Sigmoid colon (tissue), 7 donors: ENCODE data around the gene SRP54. TPM values are rescaled to one million over a fixed set of nuclear protein-coding genes. Genes with fewer than 3 reads are reported as not detected.

Experiments used
- DNase-seq: peaks from one replicate; pipeline ENCODE4 v3.0.0-alpha.2; 2019
- H3K27ac ChIP-seq, 4 donors: fragments of 200-600 bp; sonication (generic); one replicate each; pipeline ENCODE4 v1.5.1; 2016 to 2019; ENCODE audit warnings: mild to moderate bottlenecking in 1 of 4
- H3K27me3 ChIP-seq, 3 donors: fragments of 200-600 bp; sonication (generic); one replicate each; pipeline ENCODE4 v1.5.1; 2019; ENCODE audit warnings: mild to moderate bottlenecking in 1 of 3
- H3K36me3 ChIP-seq, 4 donors: fragments of 200-600 bp; sonication (generic); one replicate each; pipeline ENCODE4 v1.5.1; 2016 to 2019
- H3K4me1 ChIP-seq, 4 donors: fragments of 200-600 bp; sonication (generic); one replicate each; pipeline ENCODE4 v1.5.1; 2017 to 2019
- H3K4me3 ChIP-seq, 4 donors: fragments of 200-600 bp; sonication (generic); one replicate each; pipeline ENCODE4 v1.5.1; 2017 to 2019; ENCODE audit warnings: mild to moderate bottlenecking in 2 of 4, moderate library complexity in 1 of 4
- H3K9me3 ChIP-seq, 4 donors: fragments of 200-600 bp in 3 of 4; sonication (generic) in 3 of 4; one replicate each; pipeline versions ENCODE4 v1.5.1 to v1.6.1; 2013 to 2019
- CTCF ChIP-seq, 4 experiments: fragments of 450-650 bp in 3 of 4; fragments of 200-600 bp in 1 of 4; IDR thresholded peaks; one replicate each; pipeline ENCODE4 v1.5.1; 2016 to 2019; ENCODE audit warnings: antibody characterized with exemption in 4 of 4, mild to moderate bottlenecking in 3 of 4, moderate library complexity in 2 of 4
- EP300 ChIP-seq, 4 donors: sonication (generic); formaldehyde crosslinking; IDR thresholded peaks; one replicate each; pipeline ENCODE4 v1.6.1; 2017; ENCODE audit warnings: antibody characterized with exemption in 4 of 4
- POLR2A ChIP-seq, 2 donors: fragments of 450-650 bp; IDR thresholded peaks; one replicate each; pipeline ENCODE4 v1.6.1; 2016; ENCODE audit warnings: antibody characterized with exemption in 2 of 2, mild to moderate bottlenecking in 2 of 2, moderate library complexity in 2 of 2
- POLR2AphosphoS5 ChIP-seq, 4 donors: sonication (generic); formaldehyde crosslinking; IDR thresholded peaks; one replicate each; pipeline ENCODE4 v1.6.1; 2017; ENCODE audit warnings: antibody characterized with exemption in 4 of 4
- WGBS, 2 donors: extraction: QIAGEN DNeasy Blood & Tissue Kit; methylation state at CpG; one replicate each; pipeline ENCODE4 v1.1.7; 2013; 5-methylcytosine and 5-hydroxymethylcytosine counted together
- intact Hi-C: fragments of 100-400 bp; cut with DNase I; formaldehyde crosslinking; loops from one replicate; pipeline ENCODE4 v1.15.1; 2023
- polyA plus RNA-seq, 3 donors: library from polyadenylated mRNA; stranded (reverse); fragments of 200-250 nt; gene quantifications; one replicate each; pipeline ENCODE4 v1.2.3, GENCODE V29; 2013
- total RNA-seq, 4 donors: library from RNA; depleted of rRNA; stranded (reverse); fragments of >200 nt; gene quantifications; one replicate each; pipeline ENCODE4 v1.1.0, GENCODE V29; 2016
- donor health status: healthy with polysubstance abuse.
- donor health status: Bipolar disorder and iron deficiency.
- donor health status: healthy.

Gene SRP54
- total and polyA plus RNA-seq, 7 donors: 29.9 to 36.1 (median 34.2) TPM

DNA sequence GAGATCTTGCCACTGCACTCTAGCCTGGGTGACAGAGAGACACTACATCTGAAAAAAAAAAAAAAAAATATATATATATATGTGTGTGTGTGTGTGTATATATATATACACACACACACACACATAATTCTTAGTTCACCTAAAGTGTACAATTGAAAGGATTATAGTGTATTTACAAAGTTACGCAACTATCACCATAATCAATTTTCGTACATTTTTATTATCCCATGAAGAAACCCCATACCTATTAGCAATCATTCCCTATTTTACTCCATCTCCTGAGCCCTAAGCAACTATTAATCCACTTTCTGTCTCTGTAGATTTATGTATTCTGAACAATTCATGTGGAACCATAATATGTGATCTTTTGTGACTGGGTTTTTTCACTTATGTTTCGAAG, 4.4 kb downstream of the SRP54 start:
- intact Hi-C loops: no loop called here
- no peak for DNase-seq
- WGBS, 2 donors: 77 to 89% methylated on average over 3 of the region's 3 CpGs

DNA sequence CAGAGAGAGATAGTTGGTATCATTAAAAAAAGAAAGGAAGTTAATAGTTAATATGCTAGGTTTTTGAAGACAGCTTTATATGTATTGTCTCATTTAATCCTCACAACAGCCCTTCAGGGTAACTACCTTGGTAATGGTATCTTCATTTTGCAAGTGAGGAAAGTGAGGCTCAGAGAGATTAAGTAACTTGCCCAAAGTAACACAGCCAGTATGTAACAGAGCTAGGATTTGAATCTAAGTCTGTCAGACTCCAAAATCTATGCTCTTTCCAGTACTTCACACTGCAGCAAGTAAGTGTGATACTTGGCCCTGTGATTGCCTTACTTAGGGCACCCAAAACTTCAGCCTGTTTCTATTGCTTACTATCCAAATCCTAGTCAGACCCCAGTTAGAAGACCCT, 7.0 kb downstream of the SRP54 start:
- TF ChIP-seq CTCF (IDR thresholded peaks at IDR 0.05) (no peak), POLR2AphosphoS5 (IDR thresholded peaks at IDR 0.05) (no peak), POLR2A (IDR thresholded peaks at IDR 0.05) (no peak), EP300 (IDR thresholded peaks at IDR 0.05) (no peak)
- H3K9me3 ChIP-seq: no peaks in the 10 kb centered on the region
- H3K4me3 ChIP-seq: no peak overlapping the region
- no peaks in the 10 kb centered on the region for H3K36me3 ChIP-seq
- intact Hi-C loops: no loop called here
- peaks cover 0 to 13% (median 11%) of the 10 kb centered on the region in 4 donors for H3K4me1 ChIP-seq
- no peak for DNase-seq
- H3K27me3 ChIP-seq: no peaks in the 10 kb centered on the region
- no peak overlapping the region for H3K27ac ChIP-seq

More for the DNA sequence above, 4.4 kb downstream of the SRP54 start:
- H3K27me3 ChIP-seq: no peaks in the 10 kb centered on the region
- no peak overlapping the region for H3K27ac ChIP-seq
- H3K4me1 ChIP-seq: peaks cover 0 to 26% (median 25%) of the 10 kb centered on the region in 4 donors
- H3K4me3 ChIP-seq: no peak overlapping the region
- no peaks in the 10 kb centered on the region for H3K9me3 ChIP-seq
- TF ChIP-seq CTCF (IDR thresholded peaks at IDR 0.05) (no peak), POLR2A (IDR thresholded peaks at IDR 0.05) (no peak), POLR2AphosphoS5 (IDR thresholded peaks at IDR 0.05) (no peak), EP300 (IDR thresholded peaks at IDR 0.05) (no peak)
- no peaks in the 10 kb centered on the region for H3K36me3 ChIP-seq

DNA sequence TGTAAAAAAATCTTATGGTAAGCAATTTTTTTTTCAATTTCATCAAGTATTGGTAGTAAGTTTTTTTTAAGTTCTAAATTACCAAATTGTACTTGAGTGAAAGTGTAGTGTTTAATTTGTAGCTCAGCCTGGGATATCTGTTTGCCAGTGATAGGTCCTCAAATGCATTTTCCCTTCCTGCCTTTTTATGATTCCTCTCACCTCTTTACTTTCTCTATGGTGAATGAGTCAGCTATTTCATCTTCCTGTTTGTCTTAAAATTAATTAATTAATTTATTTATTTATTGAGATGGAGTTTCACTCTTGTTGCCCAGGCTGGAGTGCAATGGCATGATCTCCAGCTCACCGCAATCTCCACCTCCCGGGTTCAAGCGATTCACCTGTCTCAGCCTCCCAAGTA, 10.6 kb downstream of the SRP54 start:
- H3K27ac ChIP-seq: no peak overlapping the region
- intact Hi-C loops: no loop called here
- H3K4me1 ChIP-seq: no peaks in the 10 kb centered on the region
- H3K4me3 ChIP-seq: no peak overlapping the region
- TF ChIP-seq POLR2A (IDR thresholded peaks at IDR 0.05) (no peak), CTCF (IDR thresholded peaks at IDR 0.05) (no peak), EP300 (IDR thresholded peaks at IDR 0.05) (no peak), POLR2AphosphoS5 (IDR thresholded peaks at IDR 0.05) (no peak)
- 100% methylated on average over 3 of the region's 3 CpGs for WGBS, 2 donors
- peaks cover 0 to 9% (median 0%) of the 10 kb centered on the region in 4 donors for H3K36me3 ChIP-seq
- H3K27me3 ChIP-seq: no peaks in the 10 kb centered on the region
- H3K9me3 ChIP-seq: no peaks in the 10 kb centered on the region
- no peak for DNase-seq

- H3K36me3 ChIP-seq: peaks cover 0 to 15% (median 0%) of the 10 kb centered on the region in 4 donors
- H3K4me3 ChIP-seq: no peak overlapping the region
- no peak overlapping the region for H3K27ac ChIP-seq
- no peak for DNase-seq
- whole genome bisulfite sequencing, 2 donors: 58 to 98% methylated on average over 2 of the region's 2 CpGs
- H3K27me3 ChIP-seq: no peaks in the 10 kb centered on the region
- intact Hi-C loops: no loop called here
- H3K4me1 ChIP-seq: no peaks in the 10 kb centered on the region
- TF ChIP-seq EP300 (IDR thresholded peaks at IDR 0.05) (no peak), POLR2A (IDR thresholded peaks at IDR 0.05) (no peak), POLR2AphosphoS5 (IDR thresholded peaks at IDR 0.05) (no peak), CTCF (IDR thresholded peaks at IDR 0.05) (no peak)
- no peaks in the 10 kb centered on the region for H3K9me3 ChIP-seq
Measured at GRCh38 chr14:34994668-34995067, 11.9 kb downstream of the SRP54 start.

- TF ChIP-seq EP300 (IDR thresholded peaks at IDR 0.05): no peak
- TF ChIP-seq CTCF (IDR thresholded peaks at IDR 0.05): no peak
- no peak for TF ChIP-seq POLR2AphosphoS5 (IDR thresholded peaks at IDR 0.05)
- TF ChIP-seq POLR2A (IDR thresholded peaks at IDR 0.05): no peak
- no peak for DNase-seq
- no peaks in the 10 kb centered on the region for H3K9me3 ChIP-seq
- peaks cover 0 to 46% (median 0%) of the 10 kb centered on the region in 4 donors for H3K36me3 ChIP-seq
- H3K27ac ChIP-seq: no peak overlapping the region
- H3K4me1 ChIP-seq: no peaks in the 10 kb centered on the region
- no peak overlapping the region for H3K4me3 ChIP-seq
- H3K27me3 ChIP-seq: no peaks in the 10 kb centered on the region
- 60 to 62% methylated on average over 3 of the region's 3 CpGs for WGBS, 2 donors
- intact Hi-C loops: no loop called here
Measured at GRCh38 chr14:34997762-34998161, 15.0 kb downstream of the SRP54 start.
